Measurements from ENCODE around the gene HSD17B8.

Gene HSD17B8

DNA sequence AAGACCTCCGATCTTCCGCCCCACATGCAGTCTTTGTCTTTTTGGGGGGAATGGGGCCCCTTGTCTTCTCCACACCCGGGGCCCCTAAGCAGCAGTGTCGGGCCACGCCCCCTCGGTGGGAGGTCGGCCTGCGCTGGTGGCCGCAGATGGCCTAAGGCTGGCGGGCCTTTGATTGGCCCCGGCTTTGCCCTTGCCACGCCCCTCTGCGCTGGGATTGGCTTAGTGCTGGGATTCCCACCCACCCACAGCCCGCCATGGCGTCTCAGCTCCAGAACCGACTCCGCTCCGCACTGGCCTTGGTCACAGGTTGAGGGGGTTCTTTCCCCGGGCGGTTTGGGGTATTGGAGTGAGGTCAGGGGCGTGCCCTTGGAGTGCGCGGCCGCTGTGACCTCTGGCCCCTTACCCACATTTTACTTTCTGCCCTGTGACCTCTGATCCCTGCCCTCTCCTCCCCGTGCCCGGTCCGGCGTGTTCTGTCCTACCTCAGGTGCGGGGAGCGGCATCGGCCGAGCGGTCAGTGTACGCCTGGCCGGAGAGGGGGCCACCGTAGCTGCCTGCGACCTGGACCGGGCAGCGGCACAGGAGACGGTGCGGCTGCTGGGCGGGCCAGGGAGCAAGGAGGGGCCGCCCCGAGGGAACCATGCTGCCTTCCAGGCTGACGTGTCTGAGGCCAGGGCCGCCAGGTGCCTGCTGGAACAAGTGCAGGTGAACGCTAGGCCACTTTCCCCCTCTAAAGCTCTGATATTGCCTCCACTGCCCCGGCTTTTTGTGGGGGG lies at the start of gene HSD17B8:
TSS of gene HSD17B8 (plus strand) at position 241 of the 776 bp plus-strand sequence. CDS start at position 255, 14 bp downstream.
- DNase-seq, result peak; percentile 88 to 91

DNA sequence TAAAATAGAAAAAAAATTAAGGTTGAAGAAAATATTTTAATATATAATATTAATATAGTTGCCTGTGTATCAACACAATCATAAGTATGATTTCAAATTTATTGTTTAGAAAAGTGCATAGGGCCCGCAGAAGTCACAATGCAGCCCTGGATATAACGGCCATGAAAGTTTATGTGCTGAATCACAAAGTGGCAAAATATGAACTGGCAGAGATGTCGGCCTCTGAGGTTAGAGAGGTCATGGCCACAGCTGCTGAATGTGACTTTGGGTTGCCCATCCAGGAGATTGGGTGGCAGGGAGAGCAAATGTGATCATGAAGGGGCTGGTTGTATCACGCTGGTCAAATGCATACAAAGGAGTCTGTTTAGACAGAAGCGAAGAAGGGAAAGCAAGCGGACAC lies 47.9 kb upstream of the HSD17B8 start:
- DNase-seq, result no peak

DNA sequence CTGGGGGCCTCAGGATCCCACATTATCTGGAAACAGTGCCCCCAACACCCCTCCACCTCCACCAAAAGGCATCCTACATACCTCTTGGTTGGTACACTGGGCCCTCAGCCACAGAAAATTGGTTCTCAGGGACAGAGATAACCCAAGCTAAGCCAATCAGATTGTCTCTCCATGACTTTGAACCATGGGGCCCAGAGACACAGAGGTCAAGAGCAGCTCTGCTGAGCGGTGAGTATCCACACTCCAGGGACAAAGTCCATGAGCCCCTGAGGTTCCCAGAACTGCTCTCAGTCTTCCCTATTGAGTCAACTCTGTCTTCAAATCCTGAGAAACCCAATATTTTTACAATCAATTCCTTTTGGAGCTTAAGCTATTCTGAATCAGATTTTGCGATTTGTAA lies 47.5 kb upstream of the HSD17B8 start:
- DNase-seq, result no peak

DNA sequence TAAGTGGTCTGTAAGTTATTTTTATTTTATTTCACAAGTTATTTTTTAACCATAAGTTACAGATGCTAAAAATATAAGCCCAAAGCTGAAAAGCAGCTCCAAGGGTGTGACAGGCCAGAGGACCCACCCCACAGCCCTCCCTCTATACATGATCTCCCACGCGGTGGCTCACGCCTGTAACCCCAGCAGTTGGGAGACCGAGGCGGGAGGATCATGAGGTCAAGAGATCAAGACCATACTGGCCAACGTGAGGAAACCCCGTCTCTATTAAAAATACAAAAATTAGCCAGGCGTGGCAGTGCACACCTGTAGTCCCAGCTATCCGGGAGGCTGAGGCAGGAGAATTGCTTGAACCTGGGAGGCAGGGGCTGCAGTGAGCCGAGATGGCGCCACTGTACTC lies 44.4 kb upstream of the HSD17B8 start:
- DNase-seq, result no peak

DNA sequence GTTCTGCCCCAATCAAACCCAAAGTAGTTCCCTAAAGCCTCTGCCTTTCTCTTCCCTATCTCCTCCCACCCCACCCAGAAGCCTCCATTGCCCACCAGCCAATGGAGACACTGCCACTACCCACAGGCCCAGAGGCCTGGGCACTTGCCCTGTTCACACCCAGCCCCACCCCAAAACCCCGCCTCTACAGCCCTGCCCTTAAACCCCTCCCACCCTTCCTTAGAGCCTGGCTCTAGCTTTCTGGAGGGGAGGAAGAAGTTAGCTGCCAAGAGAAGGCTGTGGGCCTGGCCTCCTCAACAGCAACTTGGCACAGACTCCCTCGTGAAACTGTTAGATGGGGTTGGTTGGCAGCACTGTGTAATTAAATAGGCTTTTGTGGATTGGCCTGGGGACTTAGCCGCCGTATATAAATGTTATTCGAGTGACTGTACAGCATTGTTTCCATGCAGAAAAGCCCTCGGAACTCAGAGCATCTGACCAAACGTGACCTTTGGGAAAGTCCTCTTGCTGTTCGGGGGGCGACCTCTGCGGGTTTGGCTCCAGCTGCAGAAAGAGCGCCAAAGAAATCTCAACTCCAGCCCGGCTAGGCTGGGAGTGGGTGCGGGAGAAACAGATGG lies 43.6 kb upstream of the HSD17B8 start:
- peak; percentile 62 to 70 for DNase-seq

DNA sequence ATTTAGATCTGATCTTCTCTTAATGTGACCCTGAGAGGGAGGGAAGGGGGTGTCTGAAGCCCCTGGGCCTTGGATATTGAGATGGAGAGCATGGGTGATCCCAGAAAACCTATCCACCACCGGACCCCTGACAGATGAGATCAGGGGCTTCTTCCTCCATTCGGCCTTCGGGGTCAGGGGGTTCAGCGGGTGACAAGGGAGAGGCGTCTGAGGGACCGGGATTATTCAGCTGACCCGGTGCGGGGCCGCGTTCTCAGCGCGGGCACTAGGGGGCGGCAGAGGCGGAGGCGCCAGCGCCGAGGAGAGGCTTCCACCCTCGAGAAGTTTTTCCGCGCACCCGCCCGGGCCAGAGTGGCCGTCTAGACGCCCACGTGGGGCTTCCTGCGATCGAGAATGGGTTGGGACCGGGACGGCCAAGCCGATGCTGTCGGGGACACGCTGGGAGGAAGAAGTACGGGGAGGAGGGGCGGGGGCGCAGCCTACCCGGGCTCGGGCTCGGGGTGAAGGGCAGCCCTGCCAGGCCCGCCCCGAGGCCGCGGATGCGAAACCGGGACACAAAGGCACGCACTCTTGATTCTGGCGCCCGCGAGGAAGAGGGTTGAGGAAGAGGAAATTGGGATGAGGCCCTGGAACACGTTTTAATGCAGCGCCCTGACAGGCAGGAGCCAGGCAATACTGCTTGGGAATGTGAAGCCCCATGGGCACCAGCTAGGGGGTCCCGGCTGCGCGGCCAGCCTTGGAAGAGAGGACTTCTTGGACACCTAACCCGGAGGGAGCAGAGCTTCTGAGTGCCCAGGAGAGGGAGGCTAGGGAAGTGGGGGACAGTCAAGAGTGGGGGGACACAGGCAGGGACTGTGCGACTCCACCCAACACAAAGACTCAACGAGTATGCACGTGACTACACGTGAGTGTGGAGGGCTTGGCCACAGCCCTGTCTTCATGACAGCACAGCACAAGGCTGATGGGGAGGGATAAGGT lies 42.8 kb upstream of the HSD17B8 start:
- DNase-seq, result peak; percentile 78 to 82

DNA sequence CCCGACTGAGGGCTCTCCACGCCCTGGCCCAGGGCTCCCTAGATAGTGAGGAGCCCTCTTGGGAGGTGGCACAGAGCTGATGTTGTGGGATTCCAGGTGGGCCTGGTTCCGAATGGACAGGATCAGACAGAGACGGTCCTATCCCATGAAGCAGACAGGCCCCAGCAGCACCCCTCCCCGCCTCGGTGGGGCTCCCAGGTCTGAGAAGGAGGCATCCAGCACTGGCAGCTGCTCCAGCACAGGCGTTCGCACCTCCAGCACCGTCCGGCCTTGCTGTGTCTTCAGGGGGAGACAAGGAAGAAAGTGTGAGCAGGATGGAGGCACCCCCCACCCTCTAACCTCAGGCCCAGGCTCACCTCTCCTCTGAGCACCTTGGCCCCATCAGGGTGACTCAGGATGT lies 40.9 kb upstream of the HSD17B8 start:
- no peak for DNase-seq

DNA sequence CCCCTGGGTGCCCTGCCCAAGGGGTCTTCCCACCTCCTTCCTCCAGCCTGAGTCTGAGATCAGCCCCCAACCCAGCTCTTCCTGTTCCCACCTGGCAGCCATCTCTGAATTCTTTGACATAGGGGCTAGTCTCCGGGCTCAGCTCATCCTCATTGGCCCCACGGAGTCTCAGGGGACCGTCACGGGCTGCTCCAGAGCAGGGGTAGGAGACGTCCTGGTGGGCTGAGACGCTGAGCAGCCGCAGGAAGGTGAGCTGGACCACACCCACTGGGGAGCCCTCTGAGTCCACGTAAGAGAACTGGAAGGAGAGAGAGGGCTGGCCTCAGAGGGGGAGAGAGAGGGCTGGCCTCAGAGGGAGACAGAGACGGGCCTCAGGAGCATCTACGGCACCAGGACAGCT lies 40.3 kb upstream of the HSD17B8 start:
- DNase-seq, result no peak

DNA sequence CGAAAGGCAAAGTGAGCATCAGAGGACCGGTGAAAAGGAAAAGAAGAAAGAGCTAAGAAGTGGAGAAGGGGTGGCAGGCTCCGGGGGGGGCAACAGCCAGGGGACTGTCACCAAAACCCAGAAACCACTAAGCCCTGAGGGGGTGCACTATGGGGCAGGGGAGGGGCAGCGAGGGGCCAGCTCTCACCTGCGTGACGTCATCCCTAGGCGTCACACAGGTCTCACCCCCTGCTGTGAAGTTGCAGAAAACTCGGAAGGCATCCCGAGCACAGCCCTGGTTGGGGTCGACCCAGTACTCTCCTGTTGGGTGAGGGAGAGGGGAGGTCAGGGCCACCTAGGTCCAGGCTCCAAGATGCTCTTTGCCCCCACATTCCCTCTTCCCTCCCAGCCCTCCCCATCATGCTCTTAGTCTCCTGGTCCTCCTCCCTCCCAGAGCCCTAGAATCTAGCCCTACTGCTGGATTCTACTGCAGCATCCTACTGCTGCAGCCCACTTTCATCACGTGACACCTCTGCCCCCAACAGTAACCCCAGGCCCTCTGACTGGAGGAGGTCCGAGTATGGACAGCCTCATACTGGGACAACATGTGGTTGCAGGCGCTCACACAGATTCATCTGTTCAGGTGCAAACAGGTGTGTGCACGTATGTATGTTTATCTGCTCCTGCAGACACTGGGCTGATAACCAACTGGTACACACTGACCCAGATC lies 39.6 kb upstream of the HSD17B8 start:
- no peak for DNase-seq

DNA sequence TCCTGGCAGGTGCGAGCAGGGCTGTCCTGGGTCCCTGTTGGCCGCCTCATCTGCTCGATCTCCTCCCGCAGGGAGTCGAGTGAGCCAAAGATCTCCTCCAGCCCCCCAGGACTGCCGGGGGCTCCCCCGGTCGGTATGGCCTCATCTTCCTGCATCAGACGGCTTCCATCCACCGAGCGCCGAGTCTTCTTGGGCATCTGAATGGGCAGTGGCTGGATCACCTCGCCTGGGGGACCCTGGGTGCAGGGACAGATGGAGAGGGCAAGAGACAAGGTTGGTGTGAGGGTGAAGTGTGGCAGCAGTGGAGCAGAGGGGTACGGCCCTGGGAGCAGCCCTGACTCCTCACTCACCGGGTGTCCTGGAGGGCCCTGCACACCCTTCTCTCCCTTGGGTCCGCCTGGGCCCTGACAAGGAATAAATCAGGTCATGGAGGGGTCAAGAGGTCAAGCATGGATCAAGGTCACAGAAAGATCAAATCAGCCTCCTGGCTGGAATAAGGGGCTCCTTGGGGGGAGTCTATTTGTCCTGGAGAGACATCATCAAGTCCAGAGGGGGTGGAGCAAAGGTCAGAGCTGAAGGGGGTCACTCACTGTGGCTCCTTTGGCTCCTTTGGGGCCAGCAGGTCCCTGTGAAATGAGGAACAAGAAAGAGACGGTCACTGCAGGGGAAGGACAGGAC lies 38.7 kb upstream of the HSD17B8 start:
- DNase-seq, result no peak

DNA sequence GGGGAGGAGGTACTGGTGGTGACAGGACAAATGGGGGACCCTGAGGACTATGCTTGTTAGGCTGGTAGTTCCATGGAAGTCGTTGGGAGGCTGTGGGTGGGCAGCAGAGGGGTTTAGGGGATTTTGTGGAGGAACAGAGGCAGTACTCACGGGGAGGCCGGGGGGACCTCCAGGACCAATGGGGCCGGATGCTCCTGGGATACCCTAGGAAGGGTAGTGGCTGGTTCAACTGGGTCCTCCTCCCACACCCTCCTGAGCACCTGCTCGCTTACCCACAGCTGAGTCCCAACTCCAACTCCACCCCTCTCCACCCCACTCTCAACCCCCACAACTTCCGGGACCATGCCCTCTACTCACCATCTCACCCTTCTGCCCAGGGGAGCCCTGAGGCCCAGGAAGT lies 38.1 kb upstream of the HSD17B8 start:
- DNase-seq, result no peak

DNA sequence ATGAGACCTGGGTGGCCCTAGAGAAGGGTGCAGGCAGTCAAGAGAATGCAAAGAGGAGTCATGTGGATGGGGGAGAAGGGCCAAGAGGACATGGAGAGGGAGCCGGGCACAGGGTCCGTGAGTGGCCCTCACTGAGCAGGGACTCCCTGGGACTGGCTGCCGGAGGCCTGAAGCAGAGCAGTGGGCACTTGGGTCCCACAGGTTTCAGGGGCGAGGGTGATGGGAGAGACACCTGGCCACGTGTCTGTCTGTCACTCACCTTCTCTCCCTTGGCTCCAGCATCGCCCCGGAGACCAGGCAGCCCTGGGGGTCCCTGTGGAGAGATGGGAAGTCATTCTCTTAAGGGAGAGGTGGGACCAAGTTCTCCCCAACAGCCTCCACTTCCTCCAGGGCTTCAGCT lies 37.6 kb upstream of the HSD17B8 start:
- DNase-seq, result no peak

DNA sequence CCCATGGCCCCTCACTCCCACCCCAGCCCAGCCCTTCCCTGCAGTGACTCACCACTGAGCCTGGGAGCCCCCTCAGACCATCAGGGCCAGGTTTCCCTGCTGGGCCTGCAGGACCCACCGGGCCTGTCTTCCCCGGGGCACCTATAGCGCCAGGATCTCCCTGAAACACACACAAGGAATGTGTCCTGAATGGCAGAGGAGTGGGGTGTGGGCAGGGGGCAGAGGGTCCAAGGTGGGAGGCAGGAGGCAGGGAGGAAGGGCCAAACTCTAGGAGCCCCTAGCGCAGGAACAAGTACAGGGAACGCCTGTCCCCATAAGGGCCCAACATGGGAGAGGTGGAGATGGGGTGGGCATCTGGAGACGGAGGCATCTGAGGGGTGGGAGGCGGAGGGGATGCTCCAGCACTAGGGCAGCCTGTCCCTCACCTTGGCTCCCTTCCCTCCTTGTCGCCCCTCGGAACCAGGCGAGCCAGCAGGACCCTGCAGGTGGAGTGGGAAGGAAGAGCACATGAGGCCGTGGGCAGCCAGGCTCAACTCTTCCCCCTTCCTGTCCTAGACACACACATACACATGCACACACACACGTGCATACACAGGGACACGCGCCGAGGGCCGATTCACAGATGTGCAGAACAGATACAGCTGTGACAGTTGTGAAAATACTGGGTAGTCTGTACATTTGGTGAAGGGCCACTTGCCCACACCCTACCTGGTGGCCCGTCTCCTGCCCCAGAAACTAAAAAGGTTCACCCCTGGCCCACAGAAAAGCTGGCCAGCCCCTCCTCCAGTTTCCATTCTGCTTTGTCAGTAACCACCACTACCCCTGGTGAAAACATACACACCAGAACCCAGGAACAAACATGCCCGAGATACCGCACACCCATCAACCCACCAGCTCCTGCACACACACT lies 36.8 kb upstream of the HSD17B8 start:
- DNase-seq, result no peak

DNA sequence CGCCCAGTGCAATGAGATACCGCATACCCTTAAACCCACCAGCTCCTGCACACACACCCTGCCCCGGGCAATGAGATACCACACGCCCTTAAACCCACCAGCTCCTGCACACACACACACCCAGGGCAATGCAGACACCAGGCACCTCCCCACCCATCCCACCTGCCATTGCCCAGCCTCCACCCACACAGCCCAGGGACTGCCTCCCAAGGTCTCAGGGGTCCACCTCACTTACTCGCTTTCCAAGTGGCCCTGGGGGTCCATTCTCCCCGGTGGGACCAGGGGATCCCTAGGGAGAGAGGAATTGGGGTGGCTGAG lies 36.2 kb upstream of the HSD17B8 start:
- no peak for DNase-seq

DNA sequence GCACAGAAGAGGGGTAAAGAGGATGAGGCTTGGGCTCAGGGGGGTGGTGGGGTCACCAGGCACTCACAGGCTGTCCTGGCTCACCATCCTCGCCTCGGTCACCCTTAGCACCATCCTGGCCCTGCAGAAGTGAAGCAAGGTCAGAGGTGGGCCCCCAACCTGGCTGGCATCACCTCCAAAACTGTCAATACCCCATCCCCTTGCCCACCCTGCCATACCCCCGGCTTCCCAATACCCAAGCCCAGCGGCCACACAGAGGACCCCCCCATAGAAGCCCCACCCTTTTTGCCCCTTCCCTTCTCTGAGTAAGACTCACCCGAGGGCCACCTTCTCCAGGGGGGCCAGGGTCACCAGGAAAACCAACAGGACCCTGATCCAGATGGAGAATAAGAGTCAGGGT lies 35.8 kb upstream of the HSD17B8 start:
- no peak for DNase-seq

DNA sequence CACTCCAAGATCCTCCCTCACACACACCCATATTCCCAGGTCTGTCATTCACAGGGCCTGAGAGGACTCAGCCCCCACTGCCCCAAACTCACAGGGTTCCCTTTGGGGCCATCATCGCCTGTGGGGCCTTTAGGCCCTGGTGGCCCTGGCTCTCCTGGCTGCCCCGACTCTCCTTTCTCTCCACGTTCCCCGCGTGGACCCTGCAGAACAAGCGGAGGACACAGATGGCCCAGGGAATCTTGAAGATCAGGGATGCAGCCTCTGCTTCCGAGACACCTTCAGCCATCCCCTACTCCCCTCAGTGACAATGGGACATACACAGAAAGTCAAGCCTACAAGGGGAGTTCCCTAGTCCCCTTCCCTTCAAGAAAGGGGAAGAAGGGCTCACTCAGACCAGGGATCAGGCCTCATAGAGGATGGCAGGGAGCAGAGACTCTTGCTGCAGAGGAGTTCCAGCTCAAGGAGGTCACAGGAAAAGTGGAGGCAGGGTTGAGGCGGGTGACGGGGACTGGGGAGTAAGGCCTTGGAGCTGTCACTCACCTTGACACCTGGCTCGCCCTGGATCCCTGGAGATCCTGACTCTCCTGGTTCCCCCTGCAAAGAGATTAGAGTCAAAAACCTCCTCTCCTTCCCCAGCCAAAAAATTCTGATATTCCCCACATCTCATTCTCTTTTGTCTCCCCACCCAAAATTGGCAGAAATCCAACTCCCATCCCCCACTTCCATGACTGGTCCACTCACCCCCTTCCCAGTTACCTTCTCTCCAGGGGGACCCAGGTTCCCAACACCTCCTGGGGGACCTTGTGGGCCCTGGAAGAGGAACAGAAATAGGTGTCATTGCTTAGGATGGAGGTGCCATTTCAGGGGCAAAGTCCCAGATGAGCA lies 34.9 kb upstream of the HSD17B8 start:
- DNase-seq, result peak in 1 of 2 experiments; percentile 12

DNA sequence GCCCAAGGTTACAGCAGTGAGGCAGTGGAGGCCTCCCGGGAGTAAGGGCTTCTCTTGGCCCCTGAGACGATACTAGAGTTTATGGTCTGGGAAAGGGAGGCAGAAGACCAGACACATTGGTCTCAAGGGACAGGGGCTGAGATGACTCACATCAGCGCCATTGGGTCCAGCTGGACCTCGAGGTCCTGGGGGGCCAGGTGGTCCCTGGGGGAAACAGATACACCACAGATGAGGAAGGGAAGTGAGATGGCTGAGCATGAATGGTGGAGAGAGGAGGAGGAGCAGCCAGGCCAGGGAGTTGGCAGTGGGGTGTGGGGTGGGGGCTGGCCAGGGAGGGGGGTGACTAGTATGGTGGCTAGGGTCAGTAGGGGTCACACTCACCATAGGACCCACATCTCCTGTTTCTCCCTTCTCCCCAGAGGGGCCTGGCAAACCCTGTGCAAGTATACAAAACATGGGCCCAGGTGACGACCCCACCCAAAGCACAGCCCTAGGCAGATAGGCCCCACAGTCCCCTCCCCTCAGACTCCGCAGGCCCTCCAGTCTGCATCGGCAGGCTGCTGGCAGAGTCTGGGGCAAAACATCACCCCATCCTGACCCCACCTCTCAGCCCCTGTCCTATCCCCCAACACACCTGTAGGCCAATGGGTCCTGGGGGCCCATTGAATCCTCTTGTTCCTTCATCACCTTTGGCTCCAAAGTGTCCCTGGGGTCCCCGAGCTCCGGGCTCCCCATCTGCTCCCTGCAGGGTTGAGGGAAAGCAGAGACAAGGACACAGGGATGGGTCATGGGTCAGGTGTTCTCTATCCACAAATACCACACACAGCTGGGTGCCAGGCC lies 34.1 kb upstream of the HSD17B8 start:
- no peak for DNase-seq

DNA sequence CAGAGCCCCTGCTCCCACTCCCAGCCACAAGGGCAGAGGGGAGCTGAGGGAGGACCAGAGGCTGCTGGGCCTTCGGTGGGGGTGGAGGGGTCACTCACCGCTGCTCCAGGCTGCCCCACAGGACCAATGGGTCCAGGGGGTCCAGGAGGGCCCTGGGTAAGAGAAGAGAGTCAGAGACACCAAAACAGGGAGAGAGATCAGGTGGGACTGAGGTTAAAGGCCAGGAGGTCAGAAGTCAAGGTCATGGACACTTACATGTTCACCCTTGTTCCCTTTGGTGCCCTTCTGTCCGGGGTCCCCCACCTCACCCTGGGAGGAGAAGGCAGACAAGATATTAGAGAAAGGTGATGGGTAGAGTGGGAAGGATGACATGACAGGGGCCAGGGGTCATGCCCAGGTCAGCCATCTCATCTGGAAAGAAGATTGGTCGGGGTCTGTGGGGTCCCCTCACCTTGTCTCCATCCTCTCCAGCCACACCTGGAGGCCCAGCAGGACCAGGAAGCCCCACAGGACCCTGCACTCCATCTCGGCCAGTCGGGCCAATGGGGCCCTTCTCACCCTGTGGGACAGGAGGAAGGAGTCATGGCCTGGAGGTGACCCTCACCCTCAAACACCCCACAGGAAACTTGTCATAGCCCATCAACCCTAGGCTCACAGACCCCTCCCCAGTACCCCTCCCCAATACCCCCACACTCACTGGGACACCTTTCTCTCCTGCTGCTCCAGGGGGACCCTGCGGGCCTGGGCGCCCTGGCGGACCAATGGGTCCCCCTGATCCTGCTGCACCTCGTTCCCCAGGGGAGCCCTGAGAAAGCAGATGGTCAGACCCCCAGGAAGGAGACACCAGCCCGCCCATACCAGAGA lies 33.2 kb upstream of the HSD17B8 start:
- no peak for DNase-seq
